HuH-7 (cell line): ENCODE measurements around the gene SMIM41.
A peak's percentile ranks its signal among the peaks of the same experiment; 100 is the strongest.

Experiments used
- DNase-seq: peaks from one replicate; pipeline ENCODE4 v3.0.0; 2011; ENCODE audit warnings: low spot score

Gene SMIM41

DNA sequence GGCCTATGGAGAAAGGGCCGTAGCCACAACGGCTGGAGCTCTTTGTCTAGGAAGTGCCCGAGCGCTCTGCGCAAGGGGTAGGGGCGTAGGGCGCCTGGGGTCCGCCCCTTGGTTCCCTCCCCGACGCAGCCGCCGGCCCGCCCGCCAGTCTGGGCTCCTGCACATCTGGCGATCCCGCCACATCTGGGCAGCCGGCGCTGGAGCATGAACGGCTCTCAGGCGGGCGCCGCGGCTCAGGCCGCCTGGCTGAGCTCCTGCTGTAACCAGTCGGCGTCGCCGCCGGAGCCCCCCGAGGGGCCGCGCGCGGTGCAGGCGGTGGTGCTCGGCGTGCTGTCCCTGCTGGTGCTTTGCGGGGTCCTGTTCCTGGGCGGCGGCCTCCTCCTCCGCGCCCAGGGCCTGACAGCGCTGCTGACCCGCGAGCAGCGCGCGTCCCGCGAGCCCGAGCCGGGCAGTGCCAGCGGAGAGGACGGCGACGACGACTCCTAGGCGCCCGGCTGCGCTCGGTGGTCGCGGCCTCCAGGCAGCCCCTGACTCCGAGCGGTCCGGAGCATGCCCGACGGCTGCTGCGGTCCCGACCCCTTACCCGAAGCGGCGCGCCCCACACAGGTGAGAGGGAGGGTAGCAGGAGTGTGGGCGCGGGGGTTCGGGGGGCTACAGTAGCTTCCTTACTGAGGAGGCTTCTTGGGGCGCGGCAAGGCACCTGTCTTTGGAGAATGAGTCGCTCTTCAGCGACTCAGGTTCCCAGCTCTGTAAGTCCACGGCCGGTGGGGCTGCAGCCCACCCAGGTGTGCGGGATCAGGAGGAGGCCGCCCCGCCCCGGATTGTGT lies at the start of gene SMIM41:
TSS of gene SMIM41 (plus strand) at position 129 of the 827 bp plus-strand sequence. CDS start at position 205, 76 bp downstream.
- no peak for DNase-seq

DNA sequence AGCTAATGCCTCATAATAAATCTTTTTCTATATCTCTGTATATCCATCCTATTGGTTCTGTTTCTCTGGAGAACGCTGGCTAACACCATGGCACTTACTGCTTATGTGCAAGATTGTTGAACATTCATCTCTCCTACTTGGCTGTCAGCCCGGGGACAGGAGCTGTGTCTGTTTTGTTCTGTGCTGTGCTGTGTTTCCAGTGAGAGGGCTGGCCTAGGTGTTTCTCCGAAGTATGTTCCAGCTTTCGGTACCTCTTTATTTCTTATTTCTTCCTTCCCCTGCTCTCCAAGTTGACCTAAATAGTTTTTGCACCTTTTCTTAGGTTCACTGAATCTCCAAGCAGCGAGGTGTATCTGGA lies 47.1 kb upstream of the SMIM41 start:
- DNase-seq, result no peak

DNA sequence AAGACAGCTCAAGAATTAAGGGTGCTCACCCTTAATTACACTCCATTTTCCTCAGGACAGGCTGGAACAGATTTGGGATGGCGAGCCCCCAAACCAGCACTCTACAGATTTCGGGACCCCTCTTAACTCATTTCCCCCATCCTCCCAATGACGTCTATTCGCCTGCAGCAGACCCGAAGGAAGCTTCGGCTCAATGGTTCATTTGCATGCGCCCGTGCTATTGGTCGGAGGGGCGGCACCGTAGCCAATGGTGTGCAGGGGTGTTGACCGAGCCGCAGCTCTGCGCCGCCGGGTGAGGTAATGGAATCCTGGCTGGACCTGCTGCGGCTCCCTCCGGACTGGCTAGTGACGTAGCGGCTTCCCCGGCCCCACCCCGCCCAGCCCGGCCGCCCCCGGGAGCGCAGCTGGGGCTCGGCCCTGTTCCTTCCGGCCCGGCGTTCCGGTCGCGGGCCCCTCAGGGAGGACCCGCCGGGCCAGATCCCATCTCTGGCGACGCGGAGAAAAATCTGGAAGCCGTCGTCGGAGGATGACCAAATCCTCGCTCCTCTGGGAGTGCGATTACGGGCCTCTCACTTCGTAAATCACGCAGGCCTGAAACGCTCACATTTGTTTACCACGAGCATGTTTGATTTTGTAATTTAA lies 46.6 kb upstream of the SMIM41 start:
- DNase-seq, result peak; percentile 99

DNA sequence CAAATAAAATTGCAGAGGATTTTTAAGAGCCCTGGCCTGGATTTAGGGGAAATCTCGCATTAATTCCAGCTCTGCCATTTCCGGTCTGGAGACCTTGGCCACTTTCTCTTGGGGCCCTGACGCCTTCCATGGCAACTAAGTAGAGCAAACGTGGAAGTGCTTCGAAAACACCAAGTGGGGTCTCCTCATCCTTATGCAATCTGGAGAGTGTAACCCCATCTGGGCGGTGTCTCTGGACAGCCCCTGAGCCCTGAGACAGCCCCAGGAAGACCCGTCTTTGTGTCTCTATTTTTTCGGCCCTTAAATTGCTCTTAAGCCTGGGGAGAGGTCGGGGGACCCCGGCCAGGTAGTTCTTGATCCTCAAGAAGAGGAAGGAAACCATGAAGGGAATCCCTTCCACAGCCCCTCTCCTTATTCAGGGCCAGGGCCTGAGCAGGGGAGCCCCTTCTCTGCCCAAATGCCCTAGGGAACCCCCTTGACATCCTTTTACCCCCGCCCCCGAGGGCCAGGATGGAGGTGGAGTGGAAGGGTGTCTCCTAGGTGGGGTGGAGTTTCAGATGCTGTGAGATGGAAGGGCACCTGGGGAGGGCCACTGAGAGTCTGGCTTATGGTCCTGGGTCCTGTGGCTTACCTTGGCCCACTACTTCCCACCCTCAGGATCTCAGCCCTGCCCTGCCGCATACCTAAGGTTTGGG lies 45.9 kb upstream of the SMIM41 start:
- no peak for DNase-seq

DNA sequence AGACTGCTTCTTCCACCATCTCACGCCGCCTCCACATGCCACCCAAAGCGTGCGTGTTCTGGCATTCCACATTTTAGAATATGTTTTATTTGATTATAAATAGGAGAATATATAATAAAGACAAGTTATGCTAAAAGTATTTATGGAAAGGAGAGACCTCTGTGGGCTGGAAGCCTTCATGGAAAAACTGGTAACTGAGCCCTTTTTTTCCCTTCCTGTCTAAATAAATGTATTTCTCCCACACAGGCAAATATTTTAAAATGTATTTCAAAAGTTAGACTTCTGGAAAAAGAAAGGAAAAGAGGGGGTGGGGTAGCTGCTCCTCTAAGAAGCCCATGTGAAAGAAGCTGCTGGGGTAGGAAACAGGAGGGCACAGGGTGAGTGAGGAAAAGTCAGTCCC lies 44.3 kb upstream of the SMIM41 start:
- no peak for DNase-seq

DNA sequence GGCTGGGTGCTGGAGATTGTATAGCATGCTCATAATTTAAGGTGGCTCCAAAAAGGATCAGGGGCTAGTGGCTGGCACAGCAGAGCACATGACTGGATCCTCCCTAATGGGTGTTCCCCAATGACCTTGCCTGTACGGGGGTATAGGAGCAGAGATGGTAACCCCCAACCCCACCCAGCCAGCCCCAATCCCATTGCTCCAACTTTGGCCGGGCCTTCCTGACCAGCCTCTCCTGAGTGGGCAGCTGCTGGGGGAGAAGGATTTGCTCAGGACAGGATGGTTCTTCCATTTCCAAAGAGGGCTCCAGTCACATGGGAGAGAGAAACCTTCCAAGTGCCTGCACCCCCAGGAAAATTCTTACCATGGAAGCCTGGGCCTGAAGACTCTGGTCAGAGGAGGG lies 43.6 kb upstream of the SMIM41 start:
- no peak for DNase-seq

DNA sequence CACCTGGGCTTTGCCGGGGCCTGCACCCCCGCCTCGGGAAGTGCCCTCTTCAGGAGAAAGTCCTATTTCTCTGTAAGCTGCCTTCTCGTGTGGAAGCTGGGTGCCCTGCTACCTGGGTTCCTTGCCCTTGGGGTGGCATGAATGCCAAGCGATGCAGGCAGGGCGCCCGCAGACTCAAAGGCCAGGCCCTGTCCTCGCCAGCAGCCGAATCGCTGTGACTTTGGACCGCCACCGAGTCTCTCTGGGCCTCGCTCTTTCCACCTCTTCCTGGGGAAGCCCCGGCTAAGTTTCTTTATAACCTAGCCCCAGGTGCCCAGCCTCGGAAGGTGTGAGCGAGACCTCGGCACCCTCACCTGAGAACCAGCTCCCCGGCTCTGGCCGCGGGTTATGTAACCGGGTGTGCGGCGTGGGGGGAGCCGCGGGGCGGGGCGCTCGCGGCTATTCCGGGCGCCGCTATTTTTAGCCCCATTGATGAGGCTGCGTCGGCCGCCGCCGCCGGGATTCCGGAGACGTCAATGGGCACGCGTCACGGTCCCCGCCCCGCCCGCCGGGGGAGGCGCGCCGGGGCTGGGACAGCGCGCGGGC lies 42.8 kb upstream of the SMIM41 start:
- DNase-seq, result peak; percentile 84

DNA sequence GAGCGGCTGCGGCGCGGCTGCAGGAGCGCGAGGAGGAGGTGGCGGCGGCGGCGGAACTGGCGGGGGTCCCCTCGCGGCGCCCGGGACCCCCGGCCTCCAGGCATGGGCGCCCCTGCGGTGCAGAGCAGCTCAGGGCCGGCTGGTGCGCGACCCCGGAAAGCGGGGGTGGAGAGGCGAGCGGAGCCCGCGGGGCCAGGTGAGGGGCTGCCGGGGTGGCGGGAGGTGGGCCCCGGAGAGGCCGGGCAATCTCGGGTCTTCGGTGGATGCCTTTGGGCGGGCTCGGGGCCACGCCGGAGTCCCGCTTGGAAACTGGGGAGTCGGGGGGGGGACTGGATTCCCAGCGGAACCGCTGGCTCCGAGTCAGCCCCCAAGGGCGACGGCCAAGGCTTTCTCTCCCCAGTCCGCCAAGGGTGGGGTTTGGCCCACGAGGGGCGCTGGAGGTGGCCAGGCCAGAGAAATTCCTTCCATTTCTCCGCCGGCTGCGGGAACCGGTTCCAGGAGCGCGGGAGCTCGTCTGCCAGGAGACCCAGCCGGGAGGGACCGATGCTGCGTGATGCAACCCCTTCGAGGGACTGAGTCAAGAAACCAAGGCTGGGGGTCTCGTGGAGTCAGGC lies 42.1 kb upstream of the SMIM41 start:
- DNase-seq, result peak; percentile 54

DNA sequence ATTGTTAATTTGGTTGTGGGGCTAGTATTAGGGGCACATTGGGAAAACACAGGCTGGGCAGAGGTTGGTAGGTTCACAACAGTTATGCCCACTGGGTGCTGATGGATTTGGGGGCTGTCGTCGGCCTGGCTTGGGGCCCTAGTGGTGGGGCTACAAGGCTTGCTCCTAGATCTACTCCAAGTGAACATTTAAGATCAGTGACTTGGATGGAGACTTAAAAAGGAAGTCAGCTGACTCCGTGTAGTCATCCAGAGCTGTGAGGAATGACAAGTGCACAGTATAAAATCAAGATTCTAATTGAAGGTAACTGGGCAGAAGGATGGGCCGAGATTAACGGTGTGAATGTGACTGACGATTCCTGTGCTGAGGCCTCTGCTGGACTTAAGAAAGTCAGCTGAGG lies 41.1 kb upstream of the SMIM41 start:
- DNase-seq, result no peak

DNA sequence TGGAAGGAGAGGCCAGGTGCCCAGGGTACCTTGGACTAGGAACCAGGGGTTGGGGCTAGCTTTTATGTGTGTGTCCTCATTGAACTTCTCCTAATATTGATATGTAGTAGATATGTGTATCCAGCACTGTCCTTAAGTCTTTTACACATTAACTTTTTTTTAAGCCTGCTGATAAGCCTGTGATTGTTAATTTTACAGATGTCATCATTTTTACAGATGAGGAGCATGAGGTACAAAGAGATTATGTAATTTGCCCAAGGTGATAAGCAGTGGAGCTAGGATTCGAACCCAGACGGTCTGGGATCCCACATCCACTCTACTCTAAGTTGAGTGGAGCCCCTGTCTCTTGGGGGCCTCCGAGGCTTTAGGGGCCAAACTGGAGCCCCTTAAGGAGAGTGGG lies 38.5 kb upstream of the SMIM41 start:
- DNase-seq, result no peak

DNA sequence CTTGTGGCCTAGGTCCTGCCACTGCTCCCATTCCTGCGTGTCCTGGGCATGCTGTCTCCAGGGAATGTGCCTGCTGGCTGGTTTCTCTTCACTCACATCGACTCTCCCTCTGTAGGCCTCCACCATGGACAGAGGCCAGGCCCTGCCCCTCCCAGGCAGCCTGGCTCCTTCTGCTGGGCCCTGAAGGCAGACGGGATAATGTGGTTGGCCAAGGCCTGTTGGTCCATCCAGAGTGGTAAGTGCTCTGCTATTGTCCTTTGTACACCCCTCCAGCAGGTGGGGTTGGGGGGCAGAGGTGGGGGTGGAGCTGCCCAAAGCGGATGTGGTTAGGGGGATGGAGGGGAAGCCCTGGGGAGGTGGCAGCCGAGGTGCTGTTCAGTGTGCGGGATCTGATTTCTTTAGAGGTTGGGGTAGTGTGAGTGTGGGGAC lies 37.8 kb upstream of the SMIM41 start:
- DNase-seq, result no peak

DNA sequence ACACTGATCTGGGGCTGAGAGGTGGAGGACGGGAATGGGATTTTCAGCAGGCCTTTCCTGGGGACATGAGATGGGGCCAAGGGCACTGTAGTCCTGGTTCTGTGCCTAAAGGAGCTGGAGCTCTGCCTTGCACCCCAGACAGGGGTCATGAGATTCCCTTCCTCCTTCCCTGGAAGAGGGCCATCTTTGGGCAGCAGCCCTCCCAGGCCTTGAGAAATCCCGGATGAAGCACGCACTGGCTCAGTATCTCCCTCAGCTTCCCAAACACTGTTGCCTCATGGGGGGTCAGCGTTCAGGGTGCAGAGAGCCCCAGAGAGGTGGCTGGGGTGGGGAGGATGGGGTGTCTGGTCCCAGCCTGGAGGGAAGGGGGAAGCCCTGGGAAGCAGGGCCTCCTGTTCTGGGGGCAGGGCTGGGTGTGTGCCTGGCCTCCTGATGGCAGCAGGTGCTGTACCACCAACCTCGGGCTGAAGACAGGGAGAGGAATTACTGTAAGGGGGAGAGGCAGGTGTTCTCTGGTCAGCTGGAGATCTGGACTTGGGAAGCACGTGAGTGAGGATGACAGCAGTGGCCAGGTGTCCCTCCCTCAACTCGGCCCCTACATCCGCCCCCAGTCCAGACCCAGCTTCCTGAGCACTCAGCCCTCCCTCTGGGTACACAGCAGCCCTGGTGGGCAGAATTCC lies 36.7 kb upstream of the SMIM41 start:
- no peak for DNase-seq

DNA sequence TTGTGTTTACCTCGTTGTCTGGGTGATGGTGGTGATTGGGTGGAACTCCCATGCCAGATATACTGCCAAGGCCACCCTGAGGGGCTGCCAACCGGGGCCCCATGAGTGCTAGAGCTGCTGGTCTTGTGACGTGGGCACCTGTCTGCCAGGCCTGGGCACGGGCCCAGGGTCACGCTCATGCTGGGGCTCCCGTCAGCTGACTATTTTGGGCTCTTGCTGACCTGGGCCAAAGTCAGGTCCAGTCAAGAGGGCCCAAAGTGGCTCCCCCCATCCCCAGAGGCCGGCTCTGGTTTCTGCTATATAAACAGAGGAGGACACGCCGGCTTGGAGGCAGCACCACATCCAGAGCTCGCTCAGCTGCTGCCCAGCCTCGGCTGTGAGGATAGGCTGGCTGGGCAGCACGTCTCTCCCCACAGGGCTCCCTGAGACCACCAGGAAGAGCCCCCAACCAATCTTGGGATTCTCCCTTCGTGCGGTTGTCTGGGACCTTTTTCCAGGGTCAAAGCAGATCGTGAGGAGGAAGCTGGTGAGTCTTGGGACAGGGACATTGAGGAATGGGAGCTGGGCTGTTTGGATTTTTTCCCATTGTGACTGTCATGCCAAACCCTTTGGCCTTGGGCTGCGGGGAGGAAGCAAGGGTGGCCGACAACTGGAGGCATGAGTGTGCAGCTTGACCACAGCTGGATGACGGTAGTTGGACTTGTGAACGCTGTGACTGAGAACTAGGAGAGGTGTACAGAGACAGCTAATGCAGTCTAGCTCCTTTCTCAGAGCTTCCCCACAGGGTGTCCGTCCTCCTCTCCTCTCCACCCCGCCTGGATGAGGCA lies 35.9 kb upstream of the SMIM41 start:
- DNase-seq, result no peak

DNA sequence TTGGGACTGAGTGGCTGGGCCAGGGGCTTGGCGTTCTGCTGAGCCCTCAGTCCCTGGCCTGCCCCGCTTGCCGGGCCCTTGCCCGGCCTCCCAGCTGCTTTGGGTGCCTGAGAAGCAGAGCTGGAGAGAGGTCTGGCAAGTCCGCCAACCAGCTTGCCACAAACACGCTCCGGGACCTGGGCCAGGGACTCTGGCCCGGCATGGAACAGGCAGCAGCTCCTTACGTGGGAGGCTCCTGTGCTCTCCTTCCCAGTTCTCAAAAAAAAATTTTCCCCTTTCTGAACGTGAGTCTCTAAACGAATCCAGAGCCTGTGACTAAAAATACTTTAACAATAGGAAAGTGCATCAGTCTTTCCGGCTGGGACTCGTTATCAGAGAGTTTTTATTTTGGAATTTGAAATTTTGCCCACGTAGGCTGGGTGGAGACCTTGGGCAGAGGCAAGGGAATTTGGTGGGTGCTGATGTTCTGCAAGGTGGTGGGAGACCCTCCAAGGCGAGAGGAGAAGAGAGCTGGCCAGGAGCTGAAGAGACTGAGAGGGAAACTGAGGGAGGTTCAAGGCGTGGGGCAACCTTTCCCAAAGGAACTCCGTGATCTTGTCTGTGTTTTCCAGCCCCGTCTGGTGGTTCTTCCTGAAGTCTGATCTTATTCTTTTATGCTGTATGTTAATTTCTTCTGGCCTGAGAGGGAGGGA lies 35.1 kb upstream of the SMIM41 start:
- no peak for DNase-seq

DNA sequence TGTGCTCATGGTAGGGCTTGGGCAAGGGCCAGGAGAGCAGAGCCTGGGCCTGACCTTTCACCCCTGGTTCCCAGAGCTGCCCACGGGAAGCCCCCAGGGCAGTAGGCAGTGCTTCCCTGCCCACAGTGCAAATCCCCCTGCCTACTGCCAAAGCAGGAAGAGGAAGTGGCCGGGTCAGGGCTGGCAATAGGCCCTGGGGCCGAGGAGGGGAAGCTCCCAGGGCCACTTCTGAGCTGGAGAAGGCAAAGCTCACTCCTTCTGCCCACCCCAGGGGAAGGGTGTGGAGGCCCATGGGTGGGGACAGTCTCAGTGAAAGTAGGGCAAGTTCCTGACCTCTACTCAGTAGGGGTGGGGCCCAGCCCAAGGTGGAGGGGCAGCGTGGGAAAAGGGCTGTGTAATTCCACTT lies 33.7 kb upstream of the SMIM41 start:
- no peak for DNase-seq

DNA sequence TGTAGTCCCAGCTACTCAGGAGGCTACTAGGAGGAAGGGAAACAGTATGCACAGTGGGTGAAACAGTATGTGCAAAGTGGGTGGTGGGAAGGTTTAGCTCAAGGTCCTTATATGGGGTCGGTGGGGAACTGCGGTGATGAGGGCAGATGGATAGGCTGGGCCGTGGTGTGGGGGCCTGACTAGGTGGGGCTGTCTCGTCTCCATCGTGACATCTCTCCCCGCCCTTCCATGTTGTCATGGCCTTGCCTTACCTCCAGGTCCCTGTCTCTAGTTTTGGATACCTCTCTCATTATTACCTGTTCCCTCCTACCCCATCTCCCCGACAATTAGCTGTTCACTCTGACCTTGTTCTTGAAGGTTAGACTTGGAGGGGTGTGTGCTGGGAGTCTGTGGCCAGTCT lies 32.6 kb upstream of the SMIM41 start:
- DNase-seq, result no peak

DNA sequence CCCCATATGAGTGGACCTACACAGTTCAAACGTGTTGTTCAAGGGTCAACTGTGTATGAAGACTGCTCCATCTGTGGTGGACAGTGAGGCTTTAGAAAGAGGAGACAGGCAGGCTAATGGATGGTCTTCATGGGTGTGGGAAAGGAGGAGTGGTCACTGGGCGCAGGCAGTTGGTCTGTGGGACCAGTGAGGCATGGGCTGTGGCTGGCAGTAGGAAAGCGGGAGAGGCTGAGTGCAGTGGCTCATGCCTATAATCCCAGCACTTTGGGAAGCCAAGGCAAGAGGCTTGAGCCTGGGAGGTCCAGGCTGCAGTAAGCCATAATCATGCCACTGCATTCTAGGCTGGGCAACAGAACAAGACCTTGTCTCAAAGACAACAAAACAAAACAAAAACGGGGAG lies 30.2 kb upstream of the SMIM41 start:
- DNase-seq, result no peak

DNA sequence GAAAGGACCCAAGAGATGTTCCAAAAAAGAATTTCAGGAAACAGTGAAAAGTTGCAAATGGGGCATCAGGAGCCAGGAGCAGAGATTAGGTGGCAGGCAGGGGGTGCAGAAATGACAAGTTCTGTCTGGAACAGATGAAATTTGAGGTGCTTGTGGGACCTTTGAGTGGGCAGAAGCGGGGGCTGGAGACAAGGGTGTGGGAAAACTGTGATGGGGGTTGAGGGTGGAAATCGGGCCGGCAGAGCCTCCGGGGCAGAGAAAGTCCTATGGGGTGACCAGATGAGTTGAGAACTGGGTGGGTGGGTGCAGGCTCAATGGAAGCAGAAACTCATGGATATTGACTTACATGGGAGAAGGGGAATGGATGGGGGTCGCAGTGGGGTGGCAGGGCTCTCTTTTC lies 29.8 kb upstream of the SMIM41 start:
- DNase-seq, result no peak

DNA sequence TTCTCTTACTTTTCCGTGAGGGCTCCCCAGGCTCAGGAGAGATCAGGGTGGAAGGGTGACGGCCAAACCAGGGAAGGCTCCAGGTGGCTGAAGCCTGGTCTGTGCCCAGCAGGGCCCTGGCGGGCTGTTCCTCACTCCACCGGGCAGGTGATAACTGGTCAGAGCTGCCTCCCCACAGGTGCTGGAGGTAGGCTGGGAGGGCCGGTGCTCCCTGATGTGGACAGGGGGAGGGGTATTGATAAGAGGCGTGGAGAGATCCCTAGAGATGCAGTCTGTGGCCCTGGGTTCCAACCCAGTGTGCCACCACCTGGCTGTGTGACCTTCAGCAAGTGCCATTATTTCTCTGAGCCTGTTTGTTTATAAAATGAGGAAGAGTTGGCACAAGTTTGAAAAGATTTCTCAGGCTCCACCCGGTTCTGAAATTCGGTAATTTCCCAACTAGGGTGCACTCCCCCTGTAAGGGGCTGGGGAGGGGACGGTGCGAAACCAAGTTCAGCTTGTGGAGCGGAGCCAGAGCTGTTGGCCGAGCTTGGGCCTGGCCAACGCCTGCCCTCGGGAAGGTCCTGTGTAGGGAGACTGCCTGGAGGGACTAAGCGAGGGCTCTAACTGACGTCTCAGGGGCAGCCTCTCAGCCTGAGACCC lies 29.3 kb upstream of the SMIM41 start:
- DNase-seq, result no peak
